HG02981 (cell line): ENCODE results near the gene UBASH3B.

Experiments
- ATAC-seq: cut with Tn5 transposase; IDR thresholded peaks from one replicate; pipeline ENCODE4 v1.9.1; 2021; ENCODE audit warnings: mild to moderate bottlenecking, moderate library complexity; ENCODE audit not compliant: unreplicated experiment

UBASH3B gene

GRCh38 chr11:122707111-122707510, 51.6 kb downstream of the UBASH3B start:
- ATAC-seq = no peak

DNA sequence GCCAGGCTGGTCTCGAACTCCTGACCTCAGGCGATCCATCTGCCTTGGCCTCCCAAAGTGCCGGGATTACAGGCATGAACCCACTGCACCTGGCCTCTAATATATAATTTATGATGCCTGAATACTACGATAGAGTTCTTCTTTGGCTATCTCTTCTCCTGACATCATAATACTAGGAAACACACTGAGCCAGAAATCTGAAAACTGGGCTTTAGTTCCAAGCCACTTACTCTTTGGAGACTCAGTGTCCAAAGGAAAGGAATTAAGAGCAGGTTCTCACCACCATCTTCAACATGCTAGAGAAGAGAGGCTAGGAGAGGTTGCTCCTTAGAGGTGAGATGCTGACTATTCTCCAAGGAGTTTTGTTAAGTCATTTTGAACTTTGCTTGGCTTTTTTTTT, 52.4 kb downstream of the UBASH3B start:
- no peak for ATAC-seq

GRCh38 chr11:122709039-122709760, 53.7 kb downstream of the UBASH3B start:
- no peak for ATAC-seq

DNA sequence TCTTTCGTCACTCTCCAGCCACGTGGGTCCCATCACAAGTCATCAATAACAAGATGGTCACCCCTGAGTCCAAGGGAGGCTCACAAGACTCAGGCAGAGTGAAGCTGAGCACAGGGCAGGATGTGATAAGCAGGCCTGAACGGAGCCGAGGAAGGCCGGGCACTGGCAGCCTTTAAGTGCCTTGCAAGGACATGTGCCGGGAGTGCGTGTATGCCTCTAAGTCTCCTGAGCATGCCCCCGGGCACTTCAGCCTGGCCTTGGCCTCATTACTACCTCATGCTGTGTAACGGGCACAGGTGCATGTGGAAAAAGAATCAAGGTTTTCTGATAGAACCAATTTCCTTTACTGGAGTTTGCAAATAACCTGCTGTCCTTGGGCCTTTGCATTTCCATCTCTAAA, 55.8 kb downstream of the UBASH3B start:
- no peak for ATAC-seq

- ATAC-seq = no peak
Measured at GRCh38 chr11:122711831-122712381, 56.4 kb downstream of the UBASH3B start.

- ATAC-seq = peak; percentile 36
Measured at GRCh38 chr11:122714004-122714403, 58.5 kb downstream of the UBASH3B start.

GRCh38 chr11:122714484-122714883, 59.0 kb downstream of the UBASH3B start:
- ATAC-seq = no peak

DNA sequence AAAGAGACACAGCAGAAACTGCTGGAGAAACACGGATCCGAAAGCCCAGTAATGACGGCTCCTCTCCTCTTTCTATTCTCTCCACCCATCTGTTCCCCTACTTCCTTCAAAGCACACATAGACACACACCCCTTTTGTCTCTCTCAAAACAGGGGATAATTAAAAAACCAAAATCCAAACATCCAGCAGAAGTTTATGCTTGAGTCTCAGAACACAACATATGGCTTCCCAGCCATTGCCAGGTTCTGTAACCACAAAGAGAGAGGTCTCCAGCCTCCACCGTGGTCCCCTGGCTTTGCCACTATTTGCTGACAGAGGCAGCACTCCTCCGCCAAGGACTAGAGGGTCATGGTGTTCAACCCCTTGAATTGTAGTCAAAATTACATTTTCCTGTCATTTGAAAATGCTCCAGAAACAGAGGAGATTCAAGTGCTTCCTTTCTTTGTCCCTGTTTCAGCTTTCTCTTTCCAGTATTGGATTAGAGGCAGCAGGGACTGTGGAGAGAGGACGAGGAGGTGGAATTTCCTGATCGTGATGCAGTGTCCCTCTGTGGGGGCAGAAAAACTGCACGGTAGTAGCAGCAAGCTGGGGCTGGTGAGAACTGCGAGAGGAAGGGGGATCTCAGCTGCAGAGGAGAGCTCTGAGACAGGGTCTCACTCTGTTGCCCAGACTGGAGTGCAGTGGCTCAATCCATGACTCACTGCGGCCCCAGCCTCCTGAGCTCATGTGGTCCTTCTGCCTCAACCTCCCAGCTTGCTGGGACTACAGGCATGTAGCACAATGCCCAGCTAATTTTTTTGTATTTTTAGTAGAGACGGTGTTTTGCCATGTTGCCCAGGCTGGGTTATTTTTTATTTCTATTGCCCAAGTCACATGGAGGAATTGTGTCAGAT, 60.3 kb downstream of the UBASH3B start:
- no peak for ATAC-seq

DNA sequence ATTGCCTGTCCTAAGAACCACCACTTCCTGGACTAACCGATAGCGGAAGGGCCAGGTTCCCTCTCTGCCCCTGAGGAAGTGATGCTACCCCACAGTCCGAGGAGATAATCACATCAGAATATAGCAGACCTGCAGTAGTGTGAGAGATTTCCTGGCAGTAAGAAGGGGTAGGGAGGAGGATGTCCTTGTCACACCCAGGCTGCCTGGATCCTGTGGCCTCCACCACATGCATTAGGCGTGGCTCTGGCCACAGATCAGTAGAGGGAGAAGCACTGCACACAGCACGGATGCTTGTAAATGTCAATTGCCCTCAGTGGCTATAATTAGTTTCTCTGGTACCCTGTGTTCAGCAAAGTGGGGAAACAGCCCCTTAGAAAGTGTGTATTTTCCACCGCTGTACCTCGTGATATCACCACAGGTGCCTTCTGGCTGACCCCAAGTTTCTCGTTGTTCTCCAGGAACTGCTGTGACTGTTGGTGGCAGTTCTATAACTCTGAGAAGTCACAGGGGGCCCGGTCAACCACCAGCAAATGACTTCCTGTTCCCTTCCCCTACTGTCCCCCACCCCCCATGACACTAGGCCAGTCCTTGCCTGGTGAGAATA, 61.8 kb downstream of the UBASH3B start:
- peak; percentile 79 for ATAC-seq

GRCh38 chr11:122720107-122720881, 64.8 kb downstream of the UBASH3B start:
- ATAC-seq = no peak

GRCh38 chr11:122721201-122721963, 65.9 kb downstream of the UBASH3B start:
- no peak for ATAC-seq

DNA sequence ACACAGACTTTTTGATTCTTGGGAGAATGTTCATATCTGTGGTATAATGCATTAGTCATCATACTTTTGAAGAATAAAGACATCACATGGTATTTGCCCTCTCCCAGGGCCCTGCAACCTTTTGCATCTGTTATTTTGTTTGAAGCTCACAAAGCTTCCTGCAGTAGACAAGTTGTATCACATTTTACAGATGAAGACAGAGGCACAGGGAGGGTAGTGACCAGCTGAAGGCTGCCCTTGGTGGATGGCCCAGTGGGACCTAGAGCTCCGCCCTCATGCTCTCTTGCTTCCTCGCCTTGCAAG, 66.4 kb downstream of the UBASH3B start:
- ATAC-seq = no peak

- ATAC-seq = no peak
Measured at GRCh38 chr11:122723106-122723505, 67.6 kb downstream of the UBASH3B start.

- ATAC-seq = no peak
Measured at GRCh38 chr11:122723576-122723975, 68.1 kb downstream of the UBASH3B start.

DNA sequence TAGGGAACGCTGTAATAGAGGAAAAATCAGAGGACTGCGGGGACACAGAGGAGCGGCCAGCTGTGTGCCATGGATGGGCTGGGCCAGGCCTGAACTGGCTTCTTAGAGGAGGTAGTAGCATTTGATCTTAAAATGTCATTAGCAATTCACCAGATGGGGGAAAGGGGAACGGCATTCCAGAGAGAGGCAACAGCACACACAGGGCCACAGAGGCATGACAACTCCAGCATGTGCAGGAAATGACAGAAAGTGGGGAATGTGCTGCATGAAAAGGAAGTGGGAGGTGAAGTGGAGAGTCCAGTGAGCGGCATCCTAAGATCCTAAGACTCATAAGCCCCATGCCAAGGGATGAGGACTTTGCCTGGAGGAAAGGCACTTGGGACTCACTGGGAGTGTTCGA, 69.0 kb downstream of the UBASH3B start:
- no peak for ATAC-seq

- ATAC-seq = no peak
Measured at GRCh38 chr11:122726028-122726427, 70.5 kb downstream of the UBASH3B start.

DNA sequence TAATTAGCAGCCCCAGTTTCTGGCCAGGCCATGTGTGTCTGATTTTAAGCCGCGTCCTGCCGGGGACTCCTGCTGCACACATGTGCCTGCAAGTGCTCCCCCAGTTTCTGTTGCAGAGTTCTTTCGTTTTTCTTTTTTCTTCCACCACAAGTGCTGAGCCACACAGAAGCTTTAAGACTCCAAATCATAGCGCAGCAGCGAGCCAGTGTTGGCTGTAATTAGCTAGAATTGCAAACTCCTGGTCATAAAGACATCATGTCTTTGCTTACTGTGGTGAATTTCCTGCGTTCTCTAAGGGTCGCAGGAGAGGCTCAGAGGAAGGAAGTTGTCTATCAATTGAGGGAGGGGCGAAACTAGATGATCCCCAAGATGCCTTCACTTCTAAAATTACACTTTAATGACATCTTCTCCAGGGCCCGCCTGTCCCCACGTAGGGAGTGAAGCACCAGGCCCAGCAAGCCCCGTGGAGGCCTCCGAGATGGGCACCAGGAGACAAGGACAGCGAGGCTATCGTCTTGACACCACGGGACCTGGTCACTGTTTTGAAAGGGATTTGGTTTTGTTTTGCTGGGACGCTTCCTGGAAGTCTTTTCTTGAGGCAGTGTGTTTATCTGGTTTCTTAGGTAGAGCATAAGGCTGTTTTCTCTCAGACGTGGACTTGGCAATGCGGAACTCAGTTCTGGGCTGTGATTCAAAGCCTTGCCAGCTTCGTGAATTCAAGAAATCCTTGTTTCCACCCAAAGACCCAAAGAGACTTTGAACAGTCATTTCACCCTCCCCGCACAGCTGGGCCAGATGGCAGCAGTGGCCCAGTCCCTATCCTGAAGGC, 71.8 kb downstream of the UBASH3B start:
- peak; percentile 81 for ATAC-seq

GRCh38 chr11:122728561-122728960, 73.0 kb downstream of the UBASH3B start:
- no peak for ATAC-seq

DNA sequence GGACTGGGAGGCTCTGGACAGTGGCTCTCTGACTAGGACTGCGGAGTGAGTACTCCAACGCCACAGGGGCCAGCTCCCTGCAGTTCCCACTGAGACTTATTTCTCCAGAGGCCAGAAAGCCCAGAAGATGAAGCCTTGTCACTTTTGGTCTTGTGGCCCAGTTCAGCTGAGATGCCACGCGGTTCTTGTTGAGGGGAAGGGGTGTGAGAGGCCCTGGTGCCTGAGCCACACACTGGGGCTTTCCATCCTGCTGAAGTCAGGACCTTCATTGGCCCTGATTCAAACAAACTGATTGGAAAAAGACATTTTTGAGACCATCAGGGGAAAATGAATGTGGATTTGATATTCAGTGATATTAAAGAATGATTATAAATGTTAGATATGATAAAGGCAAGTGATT, 73.6 kb downstream of the UBASH3B start:
- ATAC-seq = no peak
